H9 (cell line): ENCODE data around the gene WDR7. TPM values are rescaled to one million over a fixed set of nuclear protein-coding genes. Genes with fewer than 3 reads are reported as not detected.

Source experiments
- DNase-seq: peaks from one replicate; pipeline ENCODE4 v3.0.0-alpha.2; 2017
- H2AFZ ChIP-seq: one replicate; pipeline ENCODE4 v1.6.1; 2013; ENCODE audit warnings: mild to moderate bottlenecking, low read length, control low read depth, moderate library complexity
- H2AK5ac ChIP-seq: 2 replicates; pipeline ENCODE4 v1.6.1; 2013; ENCODE audit warnings: low read length, control low read depth, mixed read lengths; ENCODE audit not compliant: insufficient read length
- H2BK120ac ChIP-seq: one replicate; pipeline ENCODE4 v1.6.1; 2013; ENCODE audit warnings: low read depth, mild to moderate bottlenecking, low read length, control low read depth, inconsistent platforms; ENCODE audit not compliant: poor library complexity, severe bottlenecking
- H2BK12ac ChIP-seq: 2 replicates; pipeline ENCODE4 v1.6.1; 2013; ENCODE audit warnings: low read length, control low read depth, mixed read lengths, low read depth; ENCODE audit not compliant: insufficient read length
- H2BK15ac ChIP-seq: 2 replicates; pipeline ENCODE4 v1.6.1; 2013; ENCODE audit warnings: low read depth, low read length, control low read depth
- H2BK20ac ChIP-seq: one replicate; pipeline ENCODE4 v1.6.1; 2013; ENCODE audit warnings: low read depth, mild to moderate bottlenecking, low read length, control low read depth, inconsistent platforms; ENCODE audit not compliant: poor library complexity, severe bottlenecking
- H2BK5ac ChIP-seq: 2 replicates; pipeline ENCODE4 v1.6.1; 2013; ENCODE audit warnings: low read length, control low read depth, mixed read lengths; ENCODE audit not compliant: insufficient read length
- H3K14ac ChIP-seq: 2 replicates; pipeline ENCODE4 v1.6.1; 2013; ENCODE audit warnings: low read length, control low read depth; ENCODE audit not compliant: insufficient read depth
- H3K18ac ChIP-seq: 2 replicates; pipeline ENCODE4 v1.6.1; 2013; ENCODE audit warnings: low read depth, mild to moderate bottlenecking, mixed read lengths, low read length, control low read depth; ENCODE audit not compliant: insufficient read length
- H3K23ac ChIP-seq: 2 replicates; pipeline ENCODE4 v1.6.1; 2013; ENCODE audit warnings: low read length, control low read depth, mixed read lengths, low read depth; ENCODE audit not compliant: insufficient read length
- H3K23me2 ChIP-seq: 2 replicates; pipeline ENCODE4 v1.6.1; 2013; ENCODE audit warnings: low read depth, mild to moderate bottlenecking, mixed read lengths, low read length, control low read depth; ENCODE audit not compliant: insufficient read length, poor library complexity, severe bottlenecking
- H3K27ac ChIP-seq: 2 replicates; pipeline ENCODE4 v1.5.1; 2013; ENCODE audit warnings: low read length, control low read depth, mixed read lengths, low read depth; ENCODE audit not compliant: insufficient read length
- H3K27me3 ChIP-seq: 2 replicates; pipeline ENCODE4 v1.6.1; 2013; ENCODE audit warnings: low read length, control low read depth, inconsistent platforms; ENCODE audit not compliant: insufficient read depth
- H3K4ac ChIP-seq: 2 replicates; pipeline ENCODE4 v1.6.1; 2013; ENCODE audit warnings: low read depth, mild to moderate bottlenecking, control low read depth, inconsistent platforms, low read length, moderate library complexity
- H3K4me1 ChIP-seq: 2 replicates; pipeline ENCODE4 v1.6.1; 2013; ENCODE audit warnings: low read length, control low read depth, inconsistent platforms; ENCODE audit not compliant: insufficient read depth
- H3K4me2 ChIP-seq: 2 replicates; pipeline ENCODE4 v1.6.1; 2013; ENCODE audit warnings: low read length, control low read depth, mixed read lengths; ENCODE audit not compliant: insufficient read length, insufficient read depth
- H3K56ac ChIP-seq: 2 replicates; pipeline ENCODE4 v1.6.1; 2013; ENCODE audit warnings: low read depth, mild to moderate bottlenecking, mixed read lengths, low read length, control low read depth; ENCODE audit not compliant: insufficient read length
- H3K79me1 ChIP-seq: 2 replicates; pipeline ENCODE4 v1.6.1; 2013; ENCODE audit warnings: low read depth, mild to moderate bottlenecking, moderate library complexity, low read length, control low read depth, inconsistent platforms; ENCODE audit not compliant: insufficient read depth, poor library complexity, severe bottlenecking
- H3K79me2 ChIP-seq: 2 replicates; pipeline ENCODE4 v1.6.1; 2013; ENCODE audit warnings: low read length, control low read depth, inconsistent platforms; ENCODE audit not compliant: insufficient read depth
- H3K9ac ChIP-seq: 2 replicates; pipeline ENCODE4 v1.6.1; 2013; ENCODE audit warnings: low read length, control low read depth, mixed read lengths; ENCODE audit not compliant: insufficient read length; ENCODE audit errors: extremely low read depth
- H3K9me3 ChIP-seq: one replicate; pipeline ENCODE4 v1.6.1; 2013; ENCODE audit warnings: low read depth, low read length, inconsistent platforms; ENCODE audit not compliant: control insufficient read depth
- H3T11ph ChIP-seq: one replicate; pipeline ENCODE4 v1.6.1; 2013; ENCODE audit warnings: mild to moderate bottlenecking, low read length, control low read depth, inconsistent platforms
- H4K20me1 ChIP-seq: one replicate; pipeline ENCODE4 v1.6.1; 2013; ENCODE audit not compliant: control insufficient read depth, insufficient read length, insufficient read depth
- H4K5ac ChIP-seq: 2 replicates; pipeline ENCODE4 v1.6.1; 2013; ENCODE audit warnings: low read depth, mild to moderate bottlenecking, mixed read lengths, low read length, control low read depth; ENCODE audit not compliant: insufficient read length
- H4K8ac ChIP-seq: replicated peaks from 2 replicates; pipeline ENCODE4 v1.6.1; 2013; ENCODE audit warnings: low read length, control low read depth, mixed read lengths, low read depth; ENCODE audit not compliant: insufficient read length
- H4K91ac ChIP-seq: 2 replicates; pipeline ENCODE4 v1.6.1; 2013; ENCODE audit warnings: low read depth, mild to moderate bottlenecking, moderate library complexity, mixed read lengths, low read length, control low read depth; ENCODE audit not compliant: insufficient read length
- H3K27ac Mint-ChIP-seq, 3 experiments: 2 replicates in 2 of 3; 3 replicates in 1 of 3; pipeline ENCODE4 v1.8.0; 2020 to 2021; ENCODE audit warnings: mixed read lengths in 3 of 3, mild to moderate bottlenecking in 1 of 3, moderate library complexity in 1 of 3
- H3K27me3 Mint-ChIP-seq: 2 replicates; pipeline ENCODE4 v1.8.0; 2021; ENCODE audit warnings: low read depth, mild to moderate bottlenecking, moderate library complexity, mixed read lengths
- H3K36me3 Mint-ChIP-seq, 3 experiments: 2 replicates in 2 of 3; 3 replicates in 1 of 3; pipeline ENCODE4 v1.8.0; 2020 to 2021; ENCODE audit warnings: low read depth in 3 of 3, mixed read lengths in 3 of 3; ENCODE audit not compliant: insufficient read depth in 1 of 3
- H3K4me1 Mint-ChIP-seq, 2 experiments: 2 replicates each; pipeline ENCODE4 v1.8.0; 2020; ENCODE audit warnings: mixed read lengths in 2 of 2
- H3K4me3 Mint-ChIP-seq, 2 experiments: 2 replicates in 1 of 2; 3 replicates in 1 of 2; pipeline ENCODE4 v1.8.0; 2020 to 2021; ENCODE audit warnings: mild to moderate bottlenecking in 2 of 2, mixed read lengths in 2 of 2, moderate library complexity in 1 of 2
- H3K9me3 Mint-ChIP-seq, 2 experiments: 2 replicates in 1 of 2; 3 replicates in 1 of 2; pipeline ENCODE4 v1.8.0; 2020; ENCODE audit warnings: mild to moderate bottlenecking in 2 of 2, mixed read lengths in 2 of 2, moderate library complexity in 1 of 2
- WGBS: extraction: QIAGEN DNeasy Blood & Tissue Kit; methylation state at CpG from one replicate; pipeline ENCODE4 v1.1.7; 2013; ENCODE audit warnings: missing lambda C conversion rate, low lambda C conversion rate, mixed read lengths; ENCODE audit not compliant: insufficient read length; ENCODE audit errors: extremely low coverage; 5-methylcytosine and 5-hydroxymethylcytosine counted together
- total RNA-seq: library from RNA; stranded (reverse); gene quantifications from 2 replicates; pipeline ENCODE4 v1.2.1, GENCODE V29; 2021
- TF ChIP-seq, protein P1 (sequence below): fragments of 200-600 bp; sonication (generic); conservative IDR thresholded peaks from 3 replicates; pipeline ENCODE4 v1.8.0; 2021; ENCODE audit warnings: antibody characterized with exemption, mild to moderate bottlenecking

The WDR7 gene
- total RNA-seq, 1 experiment from 2014 or later, result 14.8 TPM

DNA sequence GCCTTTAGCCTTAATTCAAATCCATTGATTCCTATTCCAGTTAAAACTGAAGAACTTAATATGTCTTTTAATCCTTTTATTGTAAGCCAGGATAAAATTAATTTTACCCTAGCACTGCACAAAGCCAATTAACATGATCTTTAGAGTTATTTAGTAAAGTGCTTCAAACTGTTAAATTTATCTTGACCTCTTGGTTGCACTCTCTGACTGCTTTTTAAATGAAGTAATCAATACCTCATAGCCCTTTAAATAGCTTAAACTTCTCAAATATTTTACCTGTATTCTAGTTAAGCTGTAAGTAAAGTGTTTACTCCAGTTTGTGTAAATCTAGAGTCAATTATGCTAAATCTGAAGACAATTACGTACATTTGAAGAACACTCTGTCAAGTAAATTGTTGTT, 221.0 kb downstream of the WDR7 start:
- no peak overlapping the region for H2AFZ ChIP-seq
- H3K27ac ChIP-seq, result no peak overlapping the region
- DNase-seq, result no peak
- H3K27me3 ChIP-seq, result no peaks in the 10 kb centered on the region
- H3K4me1 Mint-ChIP-seq, result peaks cover 41 to 42% of the 10 kb centered on the region in 2 experiments
- no peak overlapping the region for H3K23ac ChIP-seq
- peaks cover 3% of the 10 kb centered on the region; the same call in 1 of the 2 replicates for H3K4me1 ChIP-seq
- H3K79me1 ChIP-seq, result no peaks in the 10 kb centered on the region
- no peaks in the 10 kb centered on the region for H3K36me3 Mint-ChIP-seq
- no peak overlapping the region for H2BK12ac ChIP-seq
- H3K4me2 ChIP-seq, result no peak overlapping the region
- no peaks in the 10 kb centered on the region for H4K20me1 ChIP-seq
- no peaks in the 10 kb centered on the region for H3K9me3 Mint-ChIP-seq
- H3K23me2 ChIP-seq, result peaks cover 5% of the 10 kb centered on the region
- H4K8ac ChIP-seq, result no peak overlapping the region
- H2BK120ac ChIP-seq, result no peak overlapping the region
- no peak overlapping the region for H3K18ac ChIP-seq
- H3K14ac ChIP-seq, result no peak overlapping the region
- no peak overlapping the region for H3K9ac ChIP-seq
- no peak overlapping the region for H4K91ac ChIP-seq
- no peak overlapping the region for H3K56ac ChIP-seq
- H4K5ac ChIP-seq, result no peak overlapping the region
- no peaks in the 10 kb centered on the region for H3K27me3 Mint-ChIP-seq
- H2BK20ac ChIP-seq, result no peak overlapping the region
- no peak overlapping the region for H3K4me3 Mint-ChIP-seq
- H3K79me2 ChIP-seq, result no peaks in the 10 kb centered on the region
- no peaks in the 10 kb centered on the region for H3K9me3 ChIP-seq
- no peak overlapping the region for H2AK5ac ChIP-seq
- no CpG with 5 or more reads among the region's 1 CpG for WGBS
- TF ChIP-seq, protein P1, sequence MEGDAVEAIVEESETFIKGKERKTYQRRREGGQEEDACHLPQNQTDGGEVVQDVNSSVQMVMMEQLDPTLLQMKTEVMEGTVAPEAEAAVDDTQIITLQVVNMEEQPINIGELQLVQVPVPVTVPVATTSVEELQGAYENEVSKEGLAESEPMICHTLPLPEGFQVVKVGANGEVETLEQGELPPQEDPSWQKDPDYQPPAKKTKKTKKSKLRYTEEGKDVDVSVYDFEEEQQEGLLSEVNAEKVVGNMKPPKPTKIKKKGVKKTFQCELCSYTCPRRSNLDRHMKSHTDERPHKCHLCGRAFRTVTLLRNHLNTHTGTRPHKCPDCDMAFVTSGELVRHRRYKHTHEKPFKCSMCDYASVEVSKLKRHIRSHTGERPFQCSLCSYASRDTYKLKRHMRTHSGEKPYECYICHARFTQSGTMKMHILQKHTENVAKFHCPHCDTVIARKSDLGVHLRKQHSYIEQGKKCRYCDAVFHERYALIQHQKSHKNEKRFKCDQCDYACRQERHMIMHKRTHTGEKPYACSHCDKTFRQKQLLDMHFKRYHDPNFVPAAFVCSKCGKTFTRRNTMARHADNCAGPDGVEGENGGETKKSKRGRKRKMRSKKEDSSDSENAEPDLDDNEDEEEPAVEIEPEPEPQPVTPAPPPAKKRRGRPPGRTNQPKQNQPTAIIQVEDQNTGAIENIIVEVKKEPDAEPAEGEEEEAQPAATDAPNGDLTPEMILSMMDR, result no peak
- no peak overlapping the region for H2BK5ac ChIP-seq
- H2BK15ac ChIP-seq, result no peak overlapping the region
- H3K4ac ChIP-seq, result no peak overlapping the region
- H3K27ac Mint-ChIP-seq, result no peak overlapping the region
- H3T11ph ChIP-seq, result no peak overlapping the region
